Subcutaneous abdominal adipose tissue (tissue), 5 donors: ENCODE results near the gene KLHL29.

Experiments
- H3K27ac ChIP-seq: one replicate; pipeline ENCODE4 v1.7.0; 2013; ENCODE audit warnings: low read depth, mild to moderate bottlenecking, inconsistent platforms, low read length, moderate library complexity
- H3K27me3 ChIP-seq, 5 donors: one replicate each; pipeline ENCODE4 v1.7.0; 2013; ENCODE audit warnings: low read length in 5 of 5, inconsistent platforms in 1 of 5; ENCODE audit not compliant: control insufficient read depth in 5 of 5, insufficient read depth in 4 of 5
- H3K36me3 ChIP-seq, 5 donors: one replicate each; pipeline ENCODE4 v1.7.0; 2013; ENCODE audit warnings: low read length in 5 of 5; ENCODE audit not compliant: control insufficient read depth in 5 of 5, insufficient read depth in 5 of 5
- H3K4me1 ChIP-seq, 5 donors: one replicate each; pipeline ENCODE4 v1.7.0; 2013; ENCODE audit warnings: low read length in 5 of 5, mild to moderate bottlenecking in 3 of 5, moderate library complexity in 1 of 5; ENCODE audit not compliant: control insufficient read depth in 5 of 5, insufficient read depth in 5 of 5
- H3K4me3 ChIP-seq, 5 donors: one replicate each; pipeline ENCODE4 v1.7.0; 2013; ENCODE audit warnings: low read length in 5 of 5, low read depth in 1 of 5
- H3K9ac ChIP-seq, 5 donors: one replicate each; pipeline ENCODE4 v1.7.0; 2013; ENCODE audit warnings: low read length in 5 of 5, mild to moderate bottlenecking in 4 of 5, moderate library complexity in 3 of 5
- H3K9me3 ChIP-seq, 5 donors: one replicate each; pipeline ENCODE4 v1.7.0; 2013; ENCODE audit warnings: low read length in 5 of 5; ENCODE audit not compliant: control insufficient read depth in 5 of 5
- donor health status: healthy.
- donor health status: healthy.
- donor health status: healthy.
- donor health status: healthy.
- donor health status: healthy.

Gene KLHL29

DNA sequence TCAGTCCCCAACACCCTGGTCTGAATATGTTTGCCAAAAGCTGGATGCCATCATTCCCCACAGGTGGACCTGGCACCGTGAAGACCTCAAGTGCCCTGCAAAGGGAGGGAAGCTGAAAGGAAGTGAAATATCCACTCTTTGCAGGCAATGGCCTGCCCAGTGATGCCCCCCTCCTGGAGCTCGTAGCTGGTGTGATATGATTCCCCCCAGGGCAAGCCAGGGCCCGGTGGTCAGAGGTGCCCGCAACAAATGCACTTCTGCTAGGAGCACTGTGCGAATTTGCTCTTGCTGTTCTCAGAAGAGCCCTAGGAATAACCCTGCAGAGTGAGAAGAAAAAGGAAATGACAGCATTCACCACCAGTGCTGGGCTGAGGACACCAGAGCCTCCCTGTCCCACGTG lies 247.4 kb downstream of the KLHL29 start:
- Histone ChIP-seq H3K27me3 (no peaks in the 10 kb centered on the region), H3K9ac (no peak overlapping the region), H3K36me3 (no peaks in the 10 kb centered on the region), H3K9me3 (no peaks in the 10 kb centered on the region), H3K4me3 (no peak overlapping the region), H3K4me1 (peaks cover 3 to 11% (median 10%) of the 10 kb centered on the region in 5 donors), H3K27ac (no peak overlapping the region)

DNA sequence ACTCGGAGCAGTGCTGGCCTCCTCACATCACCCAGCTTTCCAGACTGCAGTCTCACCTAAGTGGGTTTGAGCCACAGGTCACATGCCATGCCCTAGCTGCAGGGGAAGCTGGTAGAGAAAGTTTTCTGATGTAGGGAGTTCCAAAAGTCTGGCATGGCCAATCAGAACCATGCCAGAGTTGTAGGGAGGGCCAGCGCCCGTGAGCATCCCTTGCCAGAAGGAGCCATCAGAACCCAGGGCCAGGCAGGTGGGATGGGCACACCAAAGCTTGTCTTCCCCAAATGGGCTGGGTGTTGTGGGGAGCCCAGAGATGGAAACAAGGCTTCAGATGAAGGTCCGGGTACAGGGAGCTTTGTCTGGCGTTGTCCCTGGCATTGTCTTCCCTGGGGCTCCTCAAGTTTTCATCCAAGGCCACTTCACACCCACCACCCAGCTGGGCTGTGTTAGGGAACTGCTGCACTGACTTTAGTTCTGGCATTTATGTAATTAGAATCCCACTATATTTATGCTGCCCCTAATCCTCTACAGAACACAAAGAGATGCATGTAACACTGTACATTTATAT lies 247.9 kb downstream of the KLHL29 start:
- Histone ChIP-seq H3K4me1 (peaks cover 3 to 14% (median 13%) of the 10 kb centered on the region in 5 donors), H3K4me3 (no peak overlapping the region), H3K9ac (no peak overlapping the region), H3K27me3 (no peaks in the 10 kb centered on the region), H3K9me3 (no peaks in the 10 kb centered on the region), H3K27ac (no peak overlapping the region), H3K36me3 (no peaks in the 10 kb centered on the region)

- no peak overlapping the region for H3K4me3 ChIP-seq
- no peaks in the 10 kb centered on the region for H3K36me3 ChIP-seq
- H3K9me3 ChIP-seq, result no peaks in the 10 kb centered on the region
- no peaks in the 10 kb centered on the region for H3K27me3 ChIP-seq
- no peak overlapping the region for H3K9ac ChIP-seq
- H3K27ac ChIP-seq, result no peak overlapping the region
- H3K4me1 ChIP-seq, result peaks cover 3 to 14% (median 13%) of the 10 kb centered on the region in 5 donors
Observed at GRCh38 chr2:23633966-23634365, 249.0 kb downstream of the KLHL29 start.

DNA sequence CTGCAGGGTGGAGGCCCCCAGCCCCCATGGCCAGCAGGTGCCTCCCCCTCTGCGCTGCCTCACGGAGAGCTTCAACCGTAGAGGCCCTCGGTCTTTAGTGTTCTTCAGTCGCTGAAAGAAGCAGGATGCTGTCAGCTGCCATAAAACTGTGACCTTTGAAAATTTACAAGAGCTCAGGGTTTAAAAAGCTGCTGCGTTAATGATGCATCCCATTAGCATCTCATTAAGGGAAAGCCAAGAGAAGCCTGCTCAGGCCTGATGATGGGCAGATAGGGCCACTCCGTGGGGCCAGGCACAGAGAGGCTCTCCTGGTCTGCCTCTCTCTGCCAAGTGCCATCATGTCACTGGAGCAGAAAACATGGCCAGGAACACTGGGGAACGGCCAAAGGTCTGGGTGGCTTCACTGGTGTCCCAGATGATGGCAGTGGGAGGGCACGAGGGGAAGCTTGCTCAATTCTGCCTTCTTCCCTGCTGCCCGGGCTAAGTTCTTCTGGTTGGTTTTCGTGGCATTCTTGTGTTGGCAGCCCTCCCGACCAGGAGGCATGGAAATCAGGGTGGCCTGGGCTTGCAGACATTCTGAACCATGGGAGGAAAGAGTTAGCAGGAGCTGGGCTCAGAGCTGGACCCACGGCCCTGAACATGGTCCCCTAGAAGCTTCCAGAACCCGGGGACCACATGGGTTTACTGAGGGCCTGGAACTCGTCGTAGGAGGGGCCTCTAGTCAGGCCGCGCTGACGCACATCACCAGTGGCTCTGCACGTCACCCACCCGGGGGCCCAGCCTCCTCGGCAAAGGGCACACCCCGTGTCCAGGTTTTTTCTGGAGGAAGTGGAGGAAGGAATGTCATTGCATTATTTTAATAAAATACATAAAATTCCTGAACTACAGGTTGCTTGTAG lies 250.7 kb downstream of the KLHL29 start:
- Histone ChIP-seq H3K27me3 (no peaks in the 10 kb centered on the region), H3K36me3 (peaks cover 0 to 3% (median 0%) of the 10 kb centered on the region in 5 donors), H3K9me3 (no peaks in the 10 kb centered on the region), H3K27ac (no peak overlapping the region), H3K4me1 (peaks cover 3 to 14% (median 13%) of the 10 kb centered on the region in 5 donors), H3K4me3 (no peak overlapping the region), H3K9ac (no peak overlapping the region)

DNA sequence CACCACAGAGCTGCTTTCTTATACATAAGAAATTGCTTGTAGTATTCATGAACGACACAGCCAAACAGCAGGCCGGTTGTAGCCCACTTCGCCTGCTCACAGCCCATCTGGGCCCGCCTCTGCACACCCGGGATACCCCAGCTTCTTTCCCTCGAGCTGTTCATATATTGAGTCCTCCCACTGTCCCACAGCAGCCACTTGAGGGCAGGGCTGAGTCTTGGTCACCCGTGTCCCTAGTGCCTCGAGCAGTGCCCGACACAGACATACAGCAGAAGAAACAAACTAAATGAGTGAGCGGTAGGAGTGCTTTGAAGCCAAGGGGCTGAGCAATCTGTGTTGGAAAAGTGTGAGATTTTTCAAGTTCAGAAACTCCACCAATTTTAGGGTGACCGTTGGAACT lies 251.4 kb downstream of the KLHL29 start:
- Histone ChIP-seq H3K36me3 (peaks cover 0 to 3% (median 0%) of the 10 kb centered on the region in 5 donors), H3K4me1 (peaks cover 3 to 14% (median 13%) of the 10 kb centered on the region in 5 donors), H3K4me3 (no peak overlapping the region), H3K27me3 (no peaks in the 10 kb centered on the region), H3K27ac (no peak overlapping the region), H3K9me3 (no peaks in the 10 kb centered on the region), H3K9ac (no peak overlapping the region)

DNA sequence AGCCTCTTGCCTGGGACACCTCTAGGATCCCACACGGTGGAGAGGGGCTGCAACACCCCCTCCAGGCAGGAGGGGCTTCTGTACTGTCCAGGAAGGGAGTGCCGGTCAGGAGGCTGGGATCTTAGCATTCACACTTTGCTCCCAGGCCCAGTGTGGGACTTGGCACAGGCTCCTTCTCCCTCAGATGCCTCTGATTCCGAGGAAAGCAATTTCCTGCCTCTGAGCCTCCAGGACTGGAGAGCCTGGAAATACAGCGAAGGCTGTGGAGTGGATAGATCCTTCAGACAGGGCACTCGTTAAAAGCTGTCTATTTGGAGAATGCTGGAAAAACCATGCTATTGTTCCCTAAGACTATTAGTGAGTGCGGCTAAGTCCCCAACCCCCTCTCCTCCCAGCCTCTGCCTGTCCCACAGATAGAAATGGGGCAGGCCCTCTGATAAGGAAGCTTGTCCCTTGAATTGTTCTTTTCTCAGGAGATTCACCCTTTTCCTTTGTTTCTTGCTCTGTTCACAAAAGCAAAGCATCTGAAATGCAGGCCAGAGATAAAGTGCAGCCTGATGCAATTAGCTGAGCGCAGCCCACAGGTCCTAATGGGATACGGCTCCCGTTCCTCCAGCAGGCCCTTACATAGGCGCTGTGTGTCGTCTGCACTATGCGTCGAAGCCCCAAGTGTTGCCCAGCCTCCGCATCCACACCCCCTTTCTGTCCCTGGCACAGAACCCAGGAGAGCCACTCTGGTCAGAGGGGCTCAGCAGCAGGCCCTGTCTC lies 252.2 kb downstream of the KLHL29 start:
- Histone ChIP-seq H3K36me3 (peaks cover 0 to 6% (median 0%) of the 10 kb centered on the region in 5 donors), H3K27ac (no peak overlapping the region), H3K9ac (peak overlapping the region in 2 of 5 donors; percentile 17 to 50), H3K9me3 (no peaks in the 10 kb centered on the region), H3K4me3 (no peak overlapping the region), H3K4me1 (peaks cover 3 to 14% (median 13%) of the 10 kb centered on the region in 5 donors), H3K27me3 (no peaks in the 10 kb centered on the region)

DNA sequence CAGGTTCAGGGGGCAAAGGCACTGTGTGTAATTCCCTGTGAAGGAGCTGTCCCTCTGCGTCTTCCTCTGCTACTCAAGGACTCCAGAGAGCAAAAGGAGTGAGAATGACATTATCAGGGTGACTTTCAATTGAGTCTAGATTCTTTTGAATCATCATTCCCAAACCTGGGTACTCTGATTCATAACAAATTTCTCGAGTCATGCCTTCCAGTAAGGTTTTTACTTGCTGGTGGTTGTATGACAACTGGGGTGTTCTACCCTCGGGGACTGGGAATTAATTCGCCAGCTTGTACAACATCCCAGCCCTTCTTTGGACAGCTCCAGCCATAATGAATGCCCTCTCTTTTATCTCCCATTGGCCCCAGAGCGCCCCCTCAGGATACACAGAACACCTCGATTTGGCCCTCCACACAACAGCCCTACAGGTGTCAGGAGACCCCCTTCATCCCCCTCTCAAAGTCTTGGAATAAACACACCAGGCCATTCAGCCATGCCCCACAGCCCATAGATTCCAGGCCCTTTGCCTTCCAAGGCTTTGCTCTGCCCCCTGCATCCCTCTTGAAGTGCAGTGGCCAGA lies 254.5 kb downstream of the KLHL29 start:
- H3K4me3 ChIP-seq, result no peak overlapping the region
- peaks cover 3 to 14% (median 13%) of the 10 kb centered on the region in 5 donors for H3K4me1 ChIP-seq
- H3K27ac ChIP-seq, result no peak overlapping the region
- no peak overlapping the region for H3K9ac ChIP-seq
- peaks cover 0 to 23% (median 10%) of the 10 kb centered on the region in 5 donors for H3K36me3 ChIP-seq
- no peaks in the 10 kb centered on the region for H3K27me3 ChIP-seq
- H3K9me3 ChIP-seq, result peaks cover 0 to 6% (median 3%) of the 10 kb centered on the region in 5 donors

DNA sequence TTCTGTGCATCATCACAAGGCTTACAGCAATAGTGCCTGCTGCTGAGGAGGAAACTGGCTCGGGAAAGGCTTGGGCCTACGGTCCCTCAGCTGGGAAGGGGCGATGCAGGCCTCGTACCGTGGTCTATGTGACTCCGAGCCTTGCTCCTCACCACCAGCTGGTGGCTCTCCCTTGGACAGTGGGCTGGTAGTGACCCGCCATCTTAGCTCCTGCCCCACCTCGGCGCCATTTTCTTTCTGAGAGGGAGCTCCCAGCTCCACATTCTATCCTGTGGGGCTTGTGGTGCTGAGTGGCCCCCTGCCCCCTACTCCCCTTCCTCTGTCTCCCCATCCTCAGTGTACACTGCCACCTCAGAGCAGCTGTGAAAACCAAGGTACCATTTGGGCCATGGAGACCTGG lies 255.7 kb downstream of the KLHL29 start:
- H3K9me3 ChIP-seq, result peaks cover 0 to 6% (median 3%) of the 10 kb centered on the region in 5 donors
- H3K27ac ChIP-seq, result no peak overlapping the region
- H3K36me3 ChIP-seq, result peaks cover 0 to 23% (median 10%) of the 10 kb centered on the region in 5 donors
- no peak overlapping the region for H3K9ac ChIP-seq
- no peak overlapping the region for H3K4me3 ChIP-seq
- peaks cover 3 to 14% (median 13%) of the 10 kb centered on the region in 5 donors for H3K4me1 ChIP-seq
- H3K27me3 ChIP-seq, result no peaks in the 10 kb centered on the region

GRCh38 chr2:23642516-23642915 lies 257.5 kb downstream of the KLHL29 start:
- Histone ChIP-seq H3K4me3 (no peak overlapping the region), H3K27me3 (no peaks in the 10 kb centered on the region), H3K9me3 (peaks cover 0 to 6% (median 3%) of the 10 kb centered on the region in 5 donors), H3K4me1 (peaks cover 0 to 3% (median under 1%) of the 10 kb centered on the region in 5 donors), H3K36me3 (peaks cover 0 to 23% (median 10%) of the 10 kb centered on the region in 5 donors), H3K9ac (no peak overlapping the region), H3K27ac (no peak overlapping the region)
